Measurements from ENCODE around the gene LAMA3. TPM values are rescaled to one million over a fixed set of nuclear protein-coding genes. Genes with fewer than 3 reads are reported as not detected.

Gene LAMA3, protein sequence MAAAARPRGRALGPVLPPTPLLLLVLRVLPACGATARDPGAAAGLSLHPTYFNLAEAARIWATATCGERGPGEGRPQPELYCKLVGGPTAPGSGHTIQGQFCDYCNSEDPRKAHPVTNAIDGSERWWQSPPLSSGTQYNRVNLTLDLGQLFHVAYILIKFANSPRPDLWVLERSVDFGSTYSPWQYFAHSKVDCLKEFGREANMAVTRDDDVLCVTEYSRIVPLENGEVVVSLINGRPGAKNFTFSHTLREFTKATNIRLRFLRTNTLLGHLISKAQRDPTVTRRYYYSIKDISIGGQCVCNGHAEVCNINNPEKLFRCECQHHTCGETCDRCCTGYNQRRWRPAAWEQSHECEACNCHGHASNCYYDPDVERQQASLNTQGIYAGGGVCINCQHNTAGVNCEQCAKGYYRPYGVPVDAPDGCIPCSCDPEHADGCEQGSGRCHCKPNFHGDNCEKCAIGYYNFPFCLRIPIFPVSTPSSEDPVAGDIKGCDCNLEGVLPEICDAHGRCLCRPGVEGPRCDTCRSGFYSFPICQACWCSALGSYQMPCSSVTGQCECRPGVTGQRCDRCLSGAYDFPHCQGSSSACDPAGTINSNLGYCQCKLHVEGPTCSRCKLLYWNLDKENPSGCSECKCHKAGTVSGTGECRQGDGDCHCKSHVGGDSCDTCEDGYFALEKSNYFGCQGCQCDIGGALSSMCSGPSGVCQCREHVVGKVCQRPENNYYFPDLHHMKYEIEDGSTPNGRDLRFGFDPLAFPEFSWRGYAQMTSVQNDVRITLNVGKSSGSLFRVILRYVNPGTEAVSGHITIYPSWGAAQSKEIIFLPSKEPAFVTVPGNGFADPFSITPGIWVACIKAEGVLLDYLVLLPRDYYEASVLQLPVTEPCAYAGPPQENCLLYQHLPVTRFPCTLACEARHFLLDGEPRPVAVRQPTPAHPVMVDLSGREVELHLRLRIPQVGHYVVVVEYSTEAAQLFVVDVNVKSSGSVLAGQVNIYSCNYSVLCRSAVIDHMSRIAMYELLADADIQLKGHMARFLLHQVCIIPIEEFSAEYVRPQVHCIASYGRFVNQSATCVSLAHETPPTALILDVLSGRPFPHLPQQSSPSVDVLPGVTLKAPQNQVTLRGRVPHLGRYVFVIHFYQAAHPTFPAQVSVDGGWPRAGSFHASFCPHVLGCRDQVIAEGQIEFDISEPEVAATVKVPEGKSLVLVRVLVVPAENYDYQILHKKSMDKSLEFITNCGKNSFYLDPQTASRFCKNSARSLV (N-terminal part only)
- 126 TPM in 2 replicates for total RNA-seq

DNA sequence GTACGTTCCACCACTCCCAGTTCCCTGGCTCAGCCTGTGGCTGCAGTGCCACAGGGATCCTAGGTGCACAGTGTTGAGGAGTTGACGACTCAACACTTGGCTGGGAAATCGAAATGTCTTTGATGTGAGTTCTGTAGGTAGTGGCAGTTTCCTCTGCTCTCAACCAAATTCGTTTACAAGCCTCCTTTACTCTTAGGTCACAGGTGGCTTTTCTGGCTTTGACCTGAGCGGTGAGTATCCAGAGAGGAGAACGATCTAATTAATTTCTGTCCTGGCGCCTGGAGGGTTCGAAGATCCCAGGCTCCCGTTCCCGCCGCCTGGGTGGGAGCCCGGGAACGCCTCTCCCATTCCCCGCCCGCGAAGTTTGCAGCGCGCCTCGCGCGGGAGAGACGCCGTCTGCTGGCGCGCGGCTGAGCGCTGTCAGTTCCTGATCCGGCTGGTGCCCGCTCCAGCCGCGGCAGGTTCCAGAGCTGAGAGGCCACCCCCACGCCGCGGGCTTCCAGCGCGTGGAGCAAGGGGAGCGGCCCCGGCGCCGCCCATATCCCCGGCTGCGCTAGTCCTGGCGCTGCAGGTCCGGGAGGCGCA lies at the start of gene LAMA3:
LAMA3 (plus strand) TSS at position 423 of the 585 bp plus-strand sequence. CDS start 231 bp downstream, outside the sequence.
- peak within 1 kb of the TSS; percentile 53 for H3K4me3 ChIP-seq (ENCODE audit: low read depth, low read length)
- DNase-seq (ENCODE audit: low read depth), result no peak
- H3K36me3 ChIP-seq (ENCODE audit: control insufficient read depth, insufficient read depth, low read length), result no peaks in the 10 kb centered on the region
- no peaks in the 10 kb centered on the region for H3K27me3 ChIP-seq (ENCODE audit: control insufficient read depth, insufficient read depth, low read length)
- TF ChIP-seq, protein P1, sequence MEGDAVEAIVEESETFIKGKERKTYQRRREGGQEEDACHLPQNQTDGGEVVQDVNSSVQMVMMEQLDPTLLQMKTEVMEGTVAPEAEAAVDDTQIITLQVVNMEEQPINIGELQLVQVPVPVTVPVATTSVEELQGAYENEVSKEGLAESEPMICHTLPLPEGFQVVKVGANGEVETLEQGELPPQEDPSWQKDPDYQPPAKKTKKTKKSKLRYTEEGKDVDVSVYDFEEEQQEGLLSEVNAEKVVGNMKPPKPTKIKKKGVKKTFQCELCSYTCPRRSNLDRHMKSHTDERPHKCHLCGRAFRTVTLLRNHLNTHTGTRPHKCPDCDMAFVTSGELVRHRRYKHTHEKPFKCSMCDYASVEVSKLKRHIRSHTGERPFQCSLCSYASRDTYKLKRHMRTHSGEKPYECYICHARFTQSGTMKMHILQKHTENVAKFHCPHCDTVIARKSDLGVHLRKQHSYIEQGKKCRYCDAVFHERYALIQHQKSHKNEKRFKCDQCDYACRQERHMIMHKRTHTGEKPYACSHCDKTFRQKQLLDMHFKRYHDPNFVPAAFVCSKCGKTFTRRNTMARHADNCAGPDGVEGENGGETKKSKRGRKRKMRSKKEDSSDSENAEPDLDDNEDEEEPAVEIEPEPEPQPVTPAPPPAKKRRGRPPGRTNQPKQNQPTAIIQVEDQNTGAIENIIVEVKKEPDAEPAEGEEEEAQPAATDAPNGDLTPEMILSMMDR (IDR thresholded peaks at IDR 0.05; ENCODE audit: insufficient read depth, low read length, poor library complexity, severe bottlenecking), result peak; percentile 32

DNA sequence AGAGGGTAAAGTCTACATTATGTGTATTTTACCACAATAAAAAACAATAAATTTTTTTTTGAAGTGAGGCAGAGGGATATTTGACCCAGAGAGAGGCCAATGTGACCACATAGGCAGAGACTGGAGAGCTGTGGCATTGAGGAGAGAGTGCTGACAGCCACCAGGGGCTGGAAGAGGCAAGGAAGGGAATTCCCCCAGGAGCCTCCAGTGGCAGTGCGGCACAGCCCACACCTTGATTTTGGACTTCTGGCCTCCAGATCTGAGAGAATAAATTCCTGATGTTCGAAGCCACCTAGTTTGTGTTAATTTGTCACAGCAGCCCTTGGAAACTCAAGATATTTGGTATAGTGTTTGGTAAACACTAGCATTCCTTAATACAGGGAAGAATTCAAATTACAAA lies 49.2 kb upstream of the LAMA3 start:
- no peak overlapping the region for H3K4me3 ChIP-seq (ENCODE audit: low read depth, low read length)
- DNase-seq (ENCODE audit: low read depth), result no peak
- TF ChIP-seq, protein P1 (IDR thresholded peaks at IDR 0.05; ENCODE audit: insufficient read depth, low read length, poor library complexity, severe bottlenecking), result peak; percentile 70
- no peaks in the 10 kb centered on the region for H3K27me3 ChIP-seq (ENCODE audit: control insufficient read depth, insufficient read depth, low read length)
- H3K36me3 ChIP-seq (ENCODE audit: control insufficient read depth, insufficient read depth, low read length), result no peaks in the 10 kb centered on the region

DNA sequence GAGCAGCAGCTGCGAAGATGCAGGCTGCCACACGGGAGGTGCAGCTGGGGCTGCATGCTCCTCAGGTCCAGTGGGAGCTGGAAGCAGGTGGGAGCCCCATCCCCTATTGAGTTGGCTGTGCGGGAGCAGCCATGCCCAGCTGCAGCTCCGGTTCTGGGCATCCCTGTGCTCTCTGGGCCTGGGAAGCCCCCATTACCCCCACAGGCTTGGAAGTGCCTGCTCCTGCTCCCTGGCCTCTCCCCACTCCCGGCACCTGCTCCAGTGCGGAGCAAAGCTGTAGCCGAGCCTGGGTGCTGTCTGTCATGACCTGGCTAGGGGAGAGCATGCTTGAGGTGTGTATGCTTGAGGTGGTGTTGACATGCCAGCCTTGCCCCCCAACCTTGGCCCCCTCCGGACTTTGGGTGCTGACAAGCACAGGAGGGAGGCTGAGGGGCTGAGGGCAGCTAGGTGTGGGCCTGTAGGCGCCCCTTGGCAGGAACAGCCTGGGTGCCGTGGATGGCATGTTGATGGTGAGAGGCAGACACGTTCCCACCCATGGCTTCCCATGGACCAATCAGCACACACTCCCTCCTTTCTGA lies 48.0 kb upstream of the LAMA3 start:
- TF ChIP-seq, protein P1 (IDR thresholded peaks at IDR 0.05; ENCODE audit: insufficient read depth, low read length, poor library complexity, severe bottlenecking), result no peak
- Histone ChIP-seq H3K36me3 (ENCODE audit: control insufficient read depth, insufficient read depth, low read length) (no peaks in the 10 kb centered on the region), H3K27me3 (ENCODE audit: control insufficient read depth, insufficient read depth, low read length) (no peaks in the 10 kb centered on the region), H3K4me3 (ENCODE audit: low read depth, low read length) (no peak overlapping the region)
- no peak for DNase-seq (ENCODE audit: low read depth)

DNA sequence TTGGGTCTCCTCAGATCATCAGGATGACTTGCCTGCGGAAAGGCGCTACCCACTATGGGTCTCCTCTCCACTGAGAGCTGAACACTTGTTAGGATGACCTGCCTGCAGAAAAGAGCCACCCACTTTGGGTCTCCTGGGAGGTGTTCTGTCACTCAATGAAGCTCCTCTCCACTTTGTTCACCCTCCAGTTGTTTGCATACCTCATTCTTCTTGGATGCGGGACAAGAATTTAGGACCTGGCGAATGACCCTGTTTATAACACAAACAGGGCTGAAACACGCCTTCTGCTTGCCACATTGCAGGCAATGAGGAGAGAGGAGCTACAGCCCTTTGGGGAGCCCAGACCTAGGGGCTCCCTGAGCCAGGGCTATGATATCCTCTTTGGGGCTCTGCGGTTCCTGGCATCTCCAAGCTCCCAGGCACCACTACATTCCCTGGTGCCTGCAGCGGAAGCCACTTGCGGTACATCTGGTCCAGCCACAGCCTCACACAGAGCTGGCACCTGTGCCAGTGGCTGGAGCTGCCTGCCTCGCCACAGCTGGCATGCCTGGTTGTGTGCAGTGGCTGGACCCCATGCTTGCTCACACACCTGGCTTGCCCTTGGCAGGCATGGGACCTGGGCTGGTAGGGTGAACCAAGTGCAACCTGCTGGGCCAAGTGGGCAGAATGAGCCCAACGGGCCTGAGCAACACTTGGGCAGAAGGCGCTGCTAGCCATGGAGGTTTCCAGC lies 47.2 kb upstream of the LAMA3 start:
- TF ChIP-seq, protein P1 (IDR thresholded peaks at IDR 0.05; ENCODE audit: insufficient read depth, low read length, poor library complexity, severe bottlenecking), result no peak
- Histone ChIP-seq H3K4me3 (ENCODE audit: low read depth, low read length) (no peak overlapping the region), H3K36me3 (ENCODE audit: control insufficient read depth, insufficient read depth, low read length) (no peaks in the 10 kb centered on the region), H3K27me3 (ENCODE audit: control insufficient read depth, insufficient read depth, low read length) (no peaks in the 10 kb centered on the region)
- DNase-seq (ENCODE audit: low read depth), result no peak

Measured in kidney epithelial cell (primary cell).